ENCODE measurements around the gene TNFRSF21.

DNA sequence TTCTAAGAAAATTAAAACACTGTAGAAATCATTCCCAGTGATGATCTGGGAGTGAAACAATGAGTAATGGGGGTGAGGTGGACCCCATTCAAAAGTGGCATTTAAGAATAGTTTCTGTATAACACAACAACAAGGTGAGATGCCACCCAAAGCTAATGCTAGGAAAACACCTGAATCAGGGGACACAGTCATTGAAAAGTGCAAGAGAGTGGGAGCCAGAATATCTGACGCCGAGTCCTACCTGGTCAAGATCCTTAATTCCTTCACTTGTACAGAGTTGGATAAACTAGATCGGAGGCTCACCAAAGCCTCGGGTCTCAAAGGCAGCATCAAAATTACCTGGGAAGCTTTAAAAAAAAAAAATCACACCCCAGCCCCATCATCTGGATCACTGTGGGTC lies 17.7 kb downstream of the TNFRSF21 start:
- TF ChIP-seq CTCF (IDR thresholded peaks at IDR 0.05) (no peak), POLR2A (IDR thresholded peaks at IDR 0.05) (no peak), EP300 (IDR thresholded peaks at IDR 0.05) (no peak)
